ENCODE results near the gene PRUNE2.

The PRUNE2 gene

GRCh38 chr9:76609285-76610010 is 296.5 kb downstream of the PRUNE2 start:
- TF ChIP-seq POLR2AphosphoS5 (IDR thresholded peaks at IDR 0.05; ENCODE audit: low read depth, low read length): no peak
- no peak for TF ChIP-seq REST (IDR thresholded peaks at IDR 0.05; ENCODE audit: insufficient read depth in 1 of 2, low read depth in 2 of 2, low read length in 2 of 2)

GRCh38 chr9:76608575-76609273 is 297.2 kb downstream of the PRUNE2 start:
- TF ChIP-seq POLR2AphosphoS5 (IDR thresholded peaks at IDR 0.05; ENCODE audit: low read depth, low read length) (no peak), FOXP2 (optimal IDR thresholded peaks at IDR 0.05; ENCODE audit: borderline replicate concordance, extremely low read depth, extremely low read length, insufficient read depth) (no peak), TAF1 (IDR thresholded peaks at IDR 0.05; ENCODE audit: borderline replicate concordance, insufficient read depth, low read length) (no peak), REST (IDR thresholded peaks at IDR 0.05; ENCODE audit: insufficient read depth in 1 of 2, low read depth in 2 of 2, low read length in 2 of 2) (no peak), SIN3A (IDR thresholded peaks at IDR 0.05; ENCODE audit: borderline replicate concordance, insufficient read depth, low read length) (no peak)

- no peak for TF ChIP-seq SIN3A (IDR thresholded peaks at IDR 0.05; ENCODE audit: borderline replicate concordance, insufficient read depth, low read length)
- no peak for TF ChIP-seq REST (IDR thresholded peaks at IDR 0.05; ENCODE audit: insufficient read depth in 1 of 2, low read depth in 2 of 2, low read length in 2 of 2)
- no peak for TF ChIP-seq TAF1 (IDR thresholded peaks at IDR 0.05; ENCODE audit: borderline replicate concordance, insufficient read depth, low read length)
- no peak for TF ChIP-seq POLR2AphosphoS5 (IDR thresholded peaks at IDR 0.05; ENCODE audit: low read depth, low read length)
- no peak for TF ChIP-seq FOXP2 (optimal IDR thresholded peaks at IDR 0.05; ENCODE audit: borderline replicate concordance, extremely low read depth, extremely low read length, insufficient read depth)
Measured at GRCh38 chr9:76607730-76608436, 298.0 kb downstream of the PRUNE2 start.

GRCh38 chr9:76605321-76605900 is 300.5 kb downstream of the PRUNE2 start:
- no peak for TF ChIP-seq TAF1 (IDR thresholded peaks at IDR 0.05; ENCODE audit: borderline replicate concordance, insufficient read depth, low read length)
- no peak for TF ChIP-seq REST (IDR thresholded peaks at IDR 0.05; ENCODE audit: insufficient read depth in 1 of 2, low read depth in 2 of 2, low read length in 2 of 2)
- no peak for TF ChIP-seq SIN3A (IDR thresholded peaks at IDR 0.05; ENCODE audit: borderline replicate concordance, insufficient read depth, low read length)
- no peak for TF ChIP-seq POLR2AphosphoS5 (IDR thresholded peaks at IDR 0.05; ENCODE audit: low read depth, low read length)
- TF ChIP-seq FOXP2 (optimal IDR thresholded peaks at IDR 0.05; ENCODE audit: borderline replicate concordance, extremely low read depth, extremely low read length, insufficient read depth): no peak
